HG03064 (cell line): ENCODE measurements around the gene MEOX1.

Experiments
- ATAC-seq: cut with Tn5 transposase; IDR thresholded peaks from one replicate; pipeline ENCODE4 v1.9.1; 2021; ENCODE audit warnings: low read depth; ENCODE audit not compliant: unreplicated experiment

MEOX1 gene

GRCh38 chr17:43598357-43599045, 63.2 kb downstream of the MEOX1 start:
- ATAC-seq: no peak

- no peak for ATAC-seq
Observed at GRCh38 chr17:43597624-43598356, 63.9 kb downstream of the MEOX1 start.

GRCh38 chr17:43595466-43595865, 66.3 kb downstream of the MEOX1 start:
- no peak for ATAC-seq

- ATAC-seq: no peak
Observed at GRCh38 chr17:43591779-43592562, 69.8 kb downstream of the MEOX1 start.

DNA sequence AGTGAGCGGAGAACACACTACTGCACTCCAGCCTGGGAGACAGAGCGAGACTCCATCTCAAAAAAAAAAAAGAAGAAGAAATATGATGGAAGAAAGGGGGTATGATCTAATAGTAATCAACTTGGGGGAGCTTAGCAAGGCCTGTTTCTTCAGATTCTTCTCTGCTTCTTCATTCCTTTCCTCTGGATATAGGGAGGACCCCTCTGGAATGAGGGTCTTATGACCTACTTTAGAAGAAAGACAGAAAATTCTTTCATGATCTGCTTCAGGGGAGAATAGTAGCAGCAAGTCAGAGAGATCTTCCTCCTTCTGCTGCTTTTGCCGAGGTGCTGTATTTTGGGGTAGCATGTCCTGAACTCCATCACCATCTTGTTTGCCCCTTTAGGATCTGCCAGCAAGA, 70.7 kb downstream of the MEOX1 start:
- ATAC-seq: no peak
